SKM-1 (cell line): ENCODE measurements around the gene PNRC1.
"Not testable (repeated sequence)": the region's sequence is repeated elsewhere in the genome, so short reads cannot be mapped to it uniquely, and the experiment has no call there.

ENCODE experiments used
- DNase-seq: peaks from one replicate; lab custom pipeline; 2025; ENCODE audit not compliant: unreplicated experiment; lab: John Stamatoyannopoulos, UW

The PNRC1 gene

GRCh38 chr6:89098461-89098860, 17.9 kb downstream of the PNRC1 start:
- no peak for DNase-seq

GRCh38 chr6:89100114-89100513, 19.6 kb downstream of the PNRC1 start:
- DNase-seq, result no peak

- no peak for DNase-seq
Measured at GRCh38 chr6:89110284-89110683, 29.7 kb downstream of the PNRC1 start.

GRCh38 chr6:89111933-89112332, 31.4 kb downstream of the PNRC1 start:
- no peak for DNase-seq

- no peak for DNase-seq
Measured at GRCh38 chr6:89116702-89117101, 36.2 kb downstream of the PNRC1 start.

GRCh38 chr6:89117211-89118108, 36.9 kb downstream of the PNRC1 start, which contains the start of gene SRSF12:
SRSF12 (minus strand) TSS chr6:89118071; CDS start chr6:89117887, 184 bp downstream.
- no peak for DNase-seq

- no peak for DNase-seq
Measured at GRCh38 chr6:89118931-89119330, 38.4 kb downstream of the PNRC1 start.

GRCh38 chr6:89120371-89120770, 39.8 kb downstream of the PNRC1 start:
- no peak for DNase-seq

GRCh38 chr6:89121934-89122333, 41.4 kb downstream of the PNRC1 start:
- DNase-seq, result no peak

- DNase-seq, result no peak
Measured at GRCh38 chr6:89122625-89123024, 42.1 kb downstream of the PNRC1 start.

- DNase-seq, result not testable (repeated sequence)
Measured at GRCh38 chr6:89128256-89128671, 47.7 kb downstream of the PNRC1 start.

GRCh38 chr6:89131599-89131998, 51.0 kb downstream of the PNRC1 start:
- DNase-seq, result no peak

GRCh38 chr6:89132057-89132456, 51.5 kb downstream of the PNRC1 start:
- DNase-seq, result no peak

- no peak for DNase-seq
Measured at GRCh38 chr6:89133981-89134380, 53.4 kb downstream of the PNRC1 start.

GRCh38 chr6:89134723-89135122, 54.2 kb downstream of the PNRC1 start:
- DNase-seq, result no peak
